Suprapubic skin (tissue), 4 donors: ENCODE results near the gene TPRG1L. TPM values are rescaled to one million over a fixed set of nuclear protein-coding genes. Genes with fewer than 3 reads are reported as not detected.

Source experiments
- DNase-seq, 2 donors: peaks; one replicate each; pipeline ENCODE4 v3.0.0-alpha.2; 2019; ENCODE audit warnings: low spot score in 2 of 2
- H3K27ac ChIP-seq: fragments of 200-600 bp; sonication (generic); one replicate; pipeline ENCODE4 v1.5.1; 2019
- H3K27me3 ChIP-seq: fragments of 200-600 bp; sonication (generic); one replicate; pipeline ENCODE4 v1.5.1; 2019
- H3K36me3 ChIP-seq: fragments of 200-600 bp; sonication (generic); one replicate; pipeline ENCODE4 v1.5.1; 2019
- H3K4me1 ChIP-seq: fragments of 200-600 bp; sonication (generic); one replicate; pipeline ENCODE4 v1.5.1; 2019
- H3K4me3 ChIP-seq: fragments of 200-600 bp; sonication (generic); one replicate; pipeline ENCODE4 v1.5.1; 2019; ENCODE audit warnings: mild to moderate bottlenecking
- H3K9me3 ChIP-seq: fragments of 200-600 bp; sonication (generic); one replicate; pipeline ENCODE4 v1.5.1; 2019
- CTCF ChIP-seq, 2 donors: fragments of 200-600 bp in 1 of 2; fragments of 450-650 bp in 1 of 2; sonication (generic) in 1 of 2; IDR thresholded peaks; one replicate each; pipeline ENCODE4 v1.5.1; 2016 to 2019; ENCODE audit warnings: antibody characterized with exemption in 2 of 2, mild to moderate bottlenecking in 1 of 2, moderate library complexity in 1 of 2
- EP300 ChIP-seq: sonication (generic); formaldehyde crosslinking; IDR thresholded peaks from one replicate; pipeline ENCODE4 v1.6.1; 2017; ENCODE audit warnings: antibody characterized with exemption
- POLR2A ChIP-seq, 2 donors: fragments of 450-650 bp; IDR thresholded peaks; one replicate each; pipeline ENCODE4 v1.6.1; 2017; ENCODE audit warnings: antibody characterized with exemption in 2 of 2, mild to moderate bottlenecking in 2 of 2, moderate library complexity in 2 of 2
- POLR2AphosphoS5 ChIP-seq, 3 donors: sonication (generic); formaldehyde crosslinking; IDR thresholded peaks; one replicate each; pipeline ENCODE4 v1.6.1; 2017; ENCODE audit warnings: antibody characterized with exemption in 3 of 3
- WGBS: methylation state at CpG from one replicate; pipeline ENCODE4 v1.1.5; 2018; 5-methylcytosine and 5-hydroxymethylcytosine counted together
- total RNA-seq, 4 donors: library from RNA; depleted of rRNA; stranded (reverse); fragments of >200 nt; gene quantifications; one replicate each; pipeline ENCODE4 v1.1.0, GENCODE V29; 2016

The TPRG1L gene
- total RNA-seq, 4 donors from 2014 or later, result 36.9 to 52.6 (median 44.8) TPM

DNA sequence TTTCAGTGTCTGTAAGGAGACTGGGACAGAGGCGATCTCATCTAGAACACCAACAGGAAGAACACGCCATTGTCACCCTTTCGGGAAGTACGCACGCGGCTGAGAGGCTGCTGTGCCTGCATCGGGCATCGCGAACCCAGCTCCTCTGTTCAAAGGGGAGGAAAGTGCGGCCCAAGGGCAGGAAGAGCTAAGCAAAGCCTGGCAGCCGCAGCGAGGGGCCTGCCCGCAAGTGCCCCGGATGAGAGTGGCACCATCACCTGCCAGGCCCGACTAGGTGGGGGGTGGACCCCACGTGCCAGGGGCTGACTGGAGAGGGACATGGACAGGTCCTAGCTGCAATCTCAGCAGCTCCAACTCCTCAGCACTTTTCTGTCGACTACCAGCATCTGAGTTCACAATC, 7.5 kb downstream of the TPRG1L start:
- DNase-seq, result no peak
- no peak overlapping the region for H3K4me3 ChIP-seq
- no peak for TF ChIP-seq POLR2A (IDR thresholded peaks at IDR 0.05)
- no peak for TF ChIP-seq CTCF (IDR thresholded peaks at IDR 0.05)
- no peak for TF ChIP-seq EP300
- no peaks in the 10 kb centered on the region for H3K4me1 ChIP-seq
- H3K36me3 ChIP-seq, result peaks cover 100% of the 10 kb centered on the region
- H3K27ac ChIP-seq, result no peak overlapping the region
- WGBS, result 97% methylated on average over 15 of the region's 17 CpGs
- H3K27me3 ChIP-seq, result no peaks in the 10 kb centered on the region
- no peaks in the 10 kb centered on the region for H3K9me3 ChIP-seq

DNA sequence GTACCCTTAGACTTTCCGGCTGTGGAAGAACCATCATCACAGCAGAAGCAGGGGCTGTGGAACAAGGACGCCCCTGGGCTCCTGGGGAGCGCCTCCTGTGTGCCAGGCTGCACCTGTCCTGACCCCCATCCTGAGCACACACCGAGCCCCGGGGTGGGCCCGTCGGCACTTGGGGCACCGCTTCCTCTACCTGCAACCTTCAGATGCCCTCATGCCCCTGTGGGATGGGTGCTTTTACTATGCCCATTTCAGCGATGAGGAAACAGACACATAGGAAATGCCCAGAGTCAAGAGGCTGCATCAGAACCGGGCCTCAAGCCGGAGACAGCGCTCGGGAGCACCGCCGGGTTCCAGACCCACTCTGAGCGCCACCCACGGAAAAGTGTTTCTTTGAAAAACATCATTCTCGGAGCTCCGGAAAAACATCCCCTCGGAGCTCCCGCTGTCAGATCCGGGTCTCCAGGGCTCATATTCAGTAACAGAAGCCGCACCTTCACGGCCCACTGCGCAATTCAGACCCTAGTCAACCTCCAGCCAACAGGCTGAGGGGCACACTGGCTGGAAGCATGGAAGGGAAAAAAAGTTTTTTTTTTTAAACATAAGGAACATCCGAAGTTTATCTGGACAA, 8.0 kb downstream of the TPRG1L start:
- H3K27me3 ChIP-seq, result no peaks in the 10 kb centered on the region
- no peak overlapping the region for H3K27ac ChIP-seq

DNA sequence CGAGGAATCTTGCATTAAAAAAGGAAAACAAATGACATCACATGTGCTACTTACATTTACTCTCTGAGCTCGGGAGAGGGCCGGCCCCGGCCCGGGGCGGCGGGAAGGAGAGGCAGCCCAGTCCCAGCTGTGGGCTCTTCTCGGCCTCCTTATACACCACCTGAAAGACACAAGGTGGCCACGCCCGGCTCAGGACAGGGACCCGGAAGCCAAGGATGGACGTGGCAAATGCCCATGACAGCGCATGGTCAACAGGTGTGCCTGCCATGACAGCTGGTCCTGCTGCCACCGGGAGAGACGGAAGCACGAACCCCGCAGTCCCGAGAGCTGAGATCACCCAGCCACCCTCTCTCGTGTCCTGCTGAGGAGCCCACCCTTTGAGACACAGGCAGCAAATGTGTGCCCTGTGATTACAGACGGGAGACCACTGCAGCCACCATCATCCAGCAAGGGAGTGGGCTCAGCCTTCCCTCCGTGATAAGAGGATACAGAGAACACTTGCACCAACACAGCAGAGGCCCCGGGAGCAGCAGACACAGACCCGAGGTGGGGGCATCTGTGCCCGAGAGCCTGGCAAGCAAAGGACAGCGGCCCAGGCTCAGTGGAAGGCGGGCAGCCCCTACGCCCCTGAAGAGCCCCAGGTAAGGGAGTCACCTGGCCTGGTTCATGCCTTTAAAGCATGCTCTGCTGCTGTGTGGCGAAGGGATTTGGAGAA, 8.7 kb downstream of the TPRG1L start:
- TF ChIP-seq CTCF (IDR thresholded peaks at IDR 0.05) (no peak), POLR2AphosphoS5 (IDR thresholded peaks at IDR 0.05) (no peak), POLR2A (IDR thresholded peaks at IDR 0.05) (no peak), EP300 (no peak)
- H3K4me1 ChIP-seq, result no peaks in the 10 kb centered on the region
- no peak overlapping the region for H3K27ac ChIP-seq
- WGBS, result 93% methylated on average over 18 of the region's 28 CpGs
- H3K4me3 ChIP-seq, result no peak overlapping the region
- no peaks in the 10 kb centered on the region for H3K27me3 ChIP-seq
- no peak for DNase-seq
- H3K36me3 ChIP-seq, result peaks cover 100% of the 10 kb centered on the region
- H3K9me3 ChIP-seq, result no peaks in the 10 kb centered on the region

More for the DNA sequence above, 8.0 kb downstream of the TPRG1L start:
- H3K9me3 ChIP-seq, result no peaks in the 10 kb centered on the region
- no peak for DNase-seq
- no peaks in the 10 kb centered on the region for H3K4me1 ChIP-seq
- H3K4me3 ChIP-seq, result no peak overlapping the region
- peaks cover 100% of the 10 kb centered on the region for H3K36me3 ChIP-seq
- TF ChIP-seq EP300 (no peak), CTCF (IDR thresholded peaks at IDR 0.05) (no peak), POLR2A (IDR thresholded peaks at IDR 0.05) (no peak), POLR2AphosphoS5 (IDR thresholded peaks at IDR 0.05) (no peak)
- WGBS, result 95% methylated on average over 19 of the region's 26 CpGs

DNA sequence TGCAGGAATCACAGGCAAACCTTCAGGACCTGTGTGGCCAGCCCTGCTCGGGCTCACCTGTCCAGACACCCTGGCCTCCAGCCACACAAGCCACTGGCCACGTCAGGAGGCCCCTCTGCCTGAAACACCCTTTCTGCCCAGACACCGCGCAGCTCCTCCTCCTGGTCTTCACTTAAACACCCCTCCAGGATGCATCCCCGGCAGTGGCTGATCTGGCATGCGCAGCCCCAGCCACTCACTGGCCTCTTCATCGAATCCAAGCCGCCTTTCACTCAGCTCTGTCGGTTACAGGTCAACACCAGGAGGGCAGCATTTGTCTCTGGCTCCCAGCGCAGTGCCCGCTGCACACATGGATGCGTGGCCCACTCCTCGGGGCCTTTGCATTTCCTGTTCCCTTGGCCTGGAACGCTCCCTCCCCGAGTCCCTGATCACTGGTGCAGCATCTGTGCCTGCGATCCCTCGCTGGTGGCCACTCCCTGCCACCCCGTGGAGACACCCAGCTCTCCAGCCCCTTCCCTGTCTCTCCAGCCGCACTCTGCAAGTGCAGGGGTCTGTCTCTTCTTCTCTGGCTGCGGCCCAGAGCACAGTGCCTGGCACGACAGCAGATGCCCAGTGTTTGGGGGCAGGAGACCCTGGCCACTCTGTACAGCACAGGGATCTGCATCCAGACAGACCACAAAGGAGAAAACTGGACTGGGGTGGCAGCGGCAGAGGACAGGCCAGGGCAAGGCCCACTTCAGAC, 9.4 kb downstream of the TPRG1L start:
- no peak for DNase-seq
- no peaks in the 10 kb centered on the region for H3K4me1 ChIP-seq
- peaks cover 93% of the 10 kb centered on the region for H3K36me3 ChIP-seq
- no peak overlapping the region for H3K4me3 ChIP-seq
- WGBS, result 93% methylated on average over 22 of the region's 22 CpGs
- no peaks in the 10 kb centered on the region for H3K9me3 ChIP-seq
- no peak for TF ChIP-seq EP300
- TF ChIP-seq POLR2A (IDR thresholded peaks at IDR 0.05), result no peak
- TF ChIP-seq POLR2AphosphoS5 (IDR thresholded peaks at IDR 0.05), result no peak
- H3K27me3 ChIP-seq, result no peaks in the 10 kb centered on the region
- H3K27ac ChIP-seq, result no peak overlapping the region

- no peaks in the 10 kb centered on the region for H3K9me3 ChIP-seq
- TF ChIP-seq POLR2AphosphoS5 (IDR thresholded peaks at IDR 0.05) (no peak), CTCF (IDR thresholded peaks at IDR 0.05) (no peak), EP300 (no peak), POLR2A (IDR thresholded peaks at IDR 0.05) (no peak)
- no peak overlapping the region for H3K27ac ChIP-seq
- no peaks in the 10 kb centered on the region for H3K27me3 ChIP-seq
- WGBS, result 90% methylated on average over 14 of the region's 14 CpGs
- H3K4me1 ChIP-seq, result no peaks in the 10 kb centered on the region
- no peak for DNase-seq
- H3K4me3 ChIP-seq, result no peak overlapping the region
- peaks cover 92% of the 10 kb centered on the region for H3K36me3 ChIP-seq
Observed at GRCh38 chr1:3636080-3636479, 11.3 kb downstream of the TPRG1L start.
